Loucy (cell line): Measurements from ENCODE around the gene METTL5.
A peak's percentile ranks its signal among the peaks of the same experiment; 100 is the strongest.

Source experiments
- H2AFZ ChIP-seq: fragments of 200-600 bp; sonication (generic); 2 replicates; pipeline ENCODE4 v1.6.0; 2016; ENCODE audit warnings: antibody characterized with exemption, mild to moderate bottlenecking, low read length, moderate library complexity
- H3F3A ChIP-seq: fragments of 200-600 bp; 2 replicates; pipeline ENCODE4 v1.6.0; 2016; ENCODE audit warnings: antibody characterized with exemption, low read depth, mild to moderate bottlenecking
- H3K27me3 ChIP-seq: fragments of 200-600 bp; sonication (generic); 2 replicates; pipeline ENCODE4 v1.6.1; 2014; ENCODE audit warnings: low read length, mild to moderate bottlenecking; ENCODE audit not compliant: insufficient read depth, poor library complexity, severe bottlenecking
- H3K36me3 ChIP-seq: fragments of 200-600 bp; sonication (generic); 2 replicates; pipeline ENCODE4 v1.6.1; 2016; ENCODE audit warnings: low read length; ENCODE audit not compliant: insufficient read depth
- H3K4me1 ChIP-seq: fragments of 200-600 bp; sonication (generic); 2 replicates; pipeline ENCODE4 v1.5.1; 2014; ENCODE audit warnings: low read length, mild to moderate bottlenecking; ENCODE audit not compliant: insufficient read depth, poor library complexity, severe bottlenecking
- H3K4me2 ChIP-seq: fragments of 200-600 bp; sonication (generic); 2 replicates; pipeline ENCODE4 v1.6.0; 2014; ENCODE audit warnings: antibody characterized with exemption, low read length, low read depth, mild to moderate bottlenecking; ENCODE audit not compliant: poor library complexity, severe bottlenecking
- H3K4me3 ChIP-seq: fragments of 200-600 bp; sonication (generic); 2 replicates; pipeline ENCODE4 v1.5.1; 2014; ENCODE audit warnings: low read length, mild to moderate bottlenecking, mixed read lengths; ENCODE audit not compliant: poor library complexity, severe bottlenecking
- H3K79me2 ChIP-seq: fragments of 200-600 bp; sonication (generic); 2 replicates; pipeline ENCODE4 v1.6.1; 2014; ENCODE audit warnings: low read length; ENCODE audit not compliant: insufficient read depth
- H3K9ac ChIP-seq: fragments of 200-600 bp; sonication (generic); 2 replicates; pipeline ENCODE4 v1.6.0; 2014; ENCODE audit warnings: mild to moderate bottlenecking, low read depth, low read length, moderate library complexity; ENCODE audit not compliant: poor library complexity, severe bottlenecking
- H3K9me2 ChIP-seq: fragments of 200-600 bp; sonication (generic); replicated peaks from 2 replicates; pipeline ENCODE4 v1.6.1; 2016; ENCODE audit warnings: low read depth, low read length, mixed read lengths
- H3K9me3 ChIP-seq: fragments of 200-600 bp; sonication (generic); 2 replicates; pipeline ENCODE4 v1.6.1; 2014; ENCODE audit warnings: mild to moderate bottlenecking, antibody characterized with exemption, low read length, low read depth; ENCODE audit not compliant: insufficient read depth
- H4K20me1 ChIP-seq: fragments of 200-600 bp; sonication (generic); 2 replicates; pipeline ENCODE4 v1.6.0; 2014; ENCODE audit warnings: antibody characterized with exemption, low read length, mild to moderate bottlenecking; ENCODE audit not compliant: insufficient read depth, poor library complexity, severe bottlenecking
- EZH2phosphoT487 ChIP-seq: fragments of 200-600 bp; IDR thresholded peaks from 2 replicates; pipeline ENCODE4 v1.6.1; 2018; ENCODE audit warnings: antibody characterized with exemption, mild to moderate bottlenecking, moderate library complexity, borderline replicate concordance
- TF ChIP-seq, protein P1 (sequence below): fragments of 200-600 bp; sonication (generic); conservative IDR thresholded peaks from 2 replicates; pipeline ENCODE4 v1.5.1; 2014; ENCODE audit warnings: mild to moderate bottlenecking, antibody characterized with exemption, low read length

METTL5 gene

DNA sequence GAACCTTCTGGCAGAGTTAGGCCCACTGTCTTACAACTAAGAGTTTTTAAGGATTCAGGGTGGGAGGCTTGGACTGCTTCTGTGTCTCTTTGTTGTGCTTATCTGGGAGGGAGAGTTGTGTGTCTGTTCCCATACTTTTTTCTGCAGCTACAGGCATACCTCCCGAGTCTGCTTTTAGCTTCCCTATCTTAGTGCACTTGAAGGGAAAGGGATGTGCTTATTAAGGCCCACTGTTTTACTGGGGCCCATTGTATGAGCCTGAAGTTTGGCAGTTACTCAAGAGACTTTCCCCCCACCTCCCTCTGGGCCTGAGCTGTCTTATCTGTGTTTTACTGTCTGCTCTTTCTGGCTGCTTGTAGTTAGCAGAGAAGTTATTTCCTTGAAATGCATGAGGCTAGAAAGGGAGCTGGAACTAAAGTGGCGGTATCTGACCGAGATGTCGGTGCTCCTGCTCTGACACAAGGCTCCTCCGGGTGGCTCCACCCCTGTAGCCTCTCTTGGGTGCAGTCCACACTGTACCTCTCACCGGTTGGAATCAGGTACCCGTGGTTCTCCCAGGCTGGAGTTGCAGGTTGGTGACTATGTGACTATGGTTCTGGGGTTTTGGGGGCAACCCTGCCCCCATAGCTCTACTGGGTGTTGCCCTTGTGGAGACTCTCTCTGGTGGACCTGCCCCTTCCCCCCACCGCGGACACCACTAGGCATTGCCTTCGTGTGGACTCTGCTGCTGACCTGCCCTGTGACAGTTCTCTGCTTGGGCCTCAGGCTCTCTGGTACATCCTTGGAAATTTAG, 15.4 kb upstream of the METTL5 start:
- no peak overlapping the region for H3K4me3 ChIP-seq
- peaks cover 60% of the 10 kb centered on the region for H3K79me2 ChIP-seq

GRCh38 chr2:169838743-169839489, 14.2 kb upstream of the METTL5 start:
- Histone ChIP-seq H2AFZ (no peak overlapping the region), H3K79me2 (peaks cover 66% of the 10 kb centered on the region), H3K9ac (no peak overlapping the region), H3K4me2 (no peak overlapping the region), H3K27me3 (no peaks in the 10 kb centered on the region), H3K4me3 (no peak overlapping the region), H3K36me3 (peaks cover 8% of the 10 kb centered on the region; the same call in 1 of the 2 replicates), H4K20me1 (peaks cover 12% of the 10 kb centered on the region), H3K9me2 (no peaks in the 10 kb centered on the region), H3K9me3 (no peaks in the 10 kb centered on the region), H3F3A (0 out of 2 replicates have a peak, but pooled peaks cover 3% of the 10 kb centered on the region), H3K4me1 (peaks cover 21% of the 10 kb centered on the region)
- TF ChIP-seq, protein P1, sequence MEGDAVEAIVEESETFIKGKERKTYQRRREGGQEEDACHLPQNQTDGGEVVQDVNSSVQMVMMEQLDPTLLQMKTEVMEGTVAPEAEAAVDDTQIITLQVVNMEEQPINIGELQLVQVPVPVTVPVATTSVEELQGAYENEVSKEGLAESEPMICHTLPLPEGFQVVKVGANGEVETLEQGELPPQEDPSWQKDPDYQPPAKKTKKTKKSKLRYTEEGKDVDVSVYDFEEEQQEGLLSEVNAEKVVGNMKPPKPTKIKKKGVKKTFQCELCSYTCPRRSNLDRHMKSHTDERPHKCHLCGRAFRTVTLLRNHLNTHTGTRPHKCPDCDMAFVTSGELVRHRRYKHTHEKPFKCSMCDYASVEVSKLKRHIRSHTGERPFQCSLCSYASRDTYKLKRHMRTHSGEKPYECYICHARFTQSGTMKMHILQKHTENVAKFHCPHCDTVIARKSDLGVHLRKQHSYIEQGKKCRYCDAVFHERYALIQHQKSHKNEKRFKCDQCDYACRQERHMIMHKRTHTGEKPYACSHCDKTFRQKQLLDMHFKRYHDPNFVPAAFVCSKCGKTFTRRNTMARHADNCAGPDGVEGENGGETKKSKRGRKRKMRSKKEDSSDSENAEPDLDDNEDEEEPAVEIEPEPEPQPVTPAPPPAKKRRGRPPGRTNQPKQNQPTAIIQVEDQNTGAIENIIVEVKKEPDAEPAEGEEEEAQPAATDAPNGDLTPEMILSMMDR, result no peak
- TF ChIP-seq EZH2phosphoT487, result no peak

More for the DNA sequence above, 15.4 kb upstream of the METTL5 start:
- Histone ChIP-seq H3K9me3 (no peaks in the 10 kb centered on the region), H3K4me1 (peaks cover 12% of the 10 kb centered on the region), H2AFZ (no peak overlapping the region), H3K4me2 (no peak overlapping the region), H3K36me3 (peaks cover 8% of the 10 kb centered on the region; the same call in 1 of the 2 replicates), H3K9ac (no peak overlapping the region), H3K27me3 (no peaks in the 10 kb centered on the region), H3K9me2 (no peaks in the 10 kb centered on the region), H3F3A (0 out of 2 replicates have a peak, but pooled peaks cover 3% of the 10 kb centered on the region), H4K20me1 (peaks cover 12% of the 10 kb centered on the region)
- TF ChIP-seq EZH2phosphoT487, result no peak
- TF ChIP-seq, protein P1, result peak; percentile 21; the same call in 1 of the 2 replicates

- H2AFZ ChIP-seq, result no peak overlapping the region
- no peaks in the 10 kb centered on the region for H3K27me3 ChIP-seq
- H3K36me3 ChIP-seq, result no peaks in the 10 kb centered on the region
- no peak for TF ChIP-seq EZH2phosphoT487
- TF ChIP-seq, protein P1, result no peak
- H3K4me1 ChIP-seq, result peaks cover 43% of the 10 kb centered on the region
- no peaks in the 10 kb centered on the region for H3K9me2 ChIP-seq
- peak overlapping the region; percentile 15 for H3K4me3 ChIP-seq
- no peak overlapping the region for H3K9ac ChIP-seq
- H3K9me3 ChIP-seq, result no peaks in the 10 kb centered on the region
- H3F3A ChIP-seq, result 0 out of 2 replicates have a peak, but pooled peaks cover 3% of the 10 kb centered on the region
- H3K79me2 ChIP-seq, result peaks cover 91% of the 10 kb centered on the region
- H3K4me2 ChIP-seq, result peak overlapping the region; percentile 54
- peaks cover 30% of the 10 kb centered on the region for H4K20me1 ChIP-seq
Measured at GRCh38 chr2:169834401-169834800, 9.7 kb upstream of the METTL5 start.
